H1 (cell line): ENCODE results near the gene AP1M1. TPM values are rescaled to one million over a fixed set of nuclear protein-coding genes. Genes with fewer than 3 reads are reported as not detected.
A peak's percentile ranks its signal among the peaks of the same experiment; 100 is the strongest.

ENCODE experiments used
- ASH2L ChIP-seq: fragments of 200-600, 300-600 bp; sonication (generic); IDR thresholded peaks from one replicate; pipeline ENCODE4 v1.7.1; 2017; ENCODE audit warnings: low read length
- BCL11A ChIP-seq, 2 experiments: IDR thresholded peaks; one replicate each; pipeline ENCODE4 v1.6.1; 2011; ENCODE audit warnings: low read depth in 2 of 2, low read length in 2 of 2, mild to moderate bottlenecking in 2 of 2
- BRCA1 ChIP-seq: IDR thresholded peaks from 2 replicates; pipeline ENCODE4 v1.6.1; 2012; ENCODE audit warnings: low read depth, low read length, improper control_type of control experiment
- CEBPB ChIP-seq: IDR thresholded peaks from 2 replicates; pipeline ENCODE4 v1.6.1; 2012; ENCODE audit warnings: low read depth, low read length
- EGR1 ChIP-seq: IDR thresholded peaks from 2 replicates; pipeline ENCODE4 v1.6.1; 2011; ENCODE audit warnings: low read depth, low read length, borderline replicate concordance
- EP300 ChIP-seq, 2 experiments: IDR thresholded peaks; 1 replicate in 1 of 2; 2 replicates in 1 of 2; pipeline ENCODE4 v1.6.1; 2011 to 2012; ENCODE audit warnings: low read depth in 2 of 2, low read length in 2 of 2, mild to moderate bottlenecking in 2 of 2, borderline replicate concordance in 1 of 2, inconsistent platforms in 1 of 2, moderate library complexity in 1 of 2
- GABPA ChIP-seq: IDR thresholded peaks from 2 replicates; pipeline ENCODE4 v1.6.1; 2011; ENCODE audit warnings: mild to moderate bottlenecking, low read length, moderate library complexity, borderline replicate concordance; ENCODE audit not compliant: insufficient read depth
- JUND ChIP-seq: IDR thresholded peaks from 2 replicates; pipeline ENCODE4 v1.6.1; 2011; ENCODE audit warnings: mild to moderate bottlenecking, improper control_type of control experiment, low read length
- KDM1A ChIP-seq: fragments of 200-600, 300-600 bp; sonication (generic); IDR thresholded peaks from 2 replicates; pipeline ENCODE4 v1.7.1; 2016; ENCODE audit warnings: mild to moderate bottlenecking, low read length, borderline replicate concordance
- KDM4A ChIP-seq: IDR thresholded peaks from one replicate; pipeline ENCODE4 v1.7.1; 2012; ENCODE audit warnings: low read depth, mild to moderate bottlenecking, moderate library complexity, low read length, inconsistent platforms; ENCODE audit not compliant: severe bottlenecking
- MAFK ChIP-seq: IDR thresholded peaks from 2 replicates; pipeline ENCODE4 v1.6.1; 2012; ENCODE audit warnings: low read depth, mild to moderate bottlenecking, improper control_type of control experiment, low read length
- MAX ChIP-seq: IDR thresholded peaks from 2 replicates; pipeline ENCODE4 v1.6.1; 2012; ENCODE audit warnings: inconsistent platforms
- NANOG ChIP-seq: IDR thresholded peaks from 2 replicates; pipeline ENCODE4 v1.6.1; 2011; ENCODE audit warnings: low read length, low read depth, mild to moderate bottlenecking, inconsistent platforms; ENCODE audit not compliant: insufficient read depth, poor library complexity, severe bottlenecking
- PHF8 ChIP-seq: fragments of 200-600 bp; sonication (generic); conservative IDR thresholded peaks from 2 replicates; pipeline ENCODE4 v1.7.1; 2012; ENCODE audit warnings: low read depth, mild to moderate bottlenecking, inconsistent platforms, low read length, moderate library complexity
- POU5F1 ChIP-seq: IDR thresholded peaks from 2 replicates; pipeline ENCODE4 v1.6.1; 2011; ENCODE audit warnings: low read depth, mild to moderate bottlenecking, low read length, moderate library complexity
- RAD21 ChIP-seq, 2 experiments: IDR thresholded peaks in 1 of 2; conservative IDR thresholded peaks in 1 of 2; 2 replicates each; pipeline ENCODE4 v1.6.1; 2011; ENCODE audit warnings: low read depth in 2 of 2, low read length in 2 of 2, improper control_type of control experiment in 1 of 2, inconsistent platforms in 1 of 2, mild to moderate bottlenecking in 1 of 2, moderate library complexity in 1 of 2
- RFX5 ChIP-seq: IDR thresholded peaks from 2 replicates; pipeline ENCODE4 v1.6.1; 2011; ENCODE audit warnings: low read depth, low read length, improper control_type of control experiment, borderline replicate concordance
- RXRA ChIP-seq: IDR thresholded peaks from 2 replicates; pipeline ENCODE4 v1.6.1; 2011; ENCODE audit warnings: low read depth, mild to moderate bottlenecking, low read length, moderate library complexity; ENCODE audit not compliant: insufficient read depth
- SIX5 ChIP-seq: IDR thresholded peaks from 2 replicates; pipeline ENCODE4 v1.6.1; 2011; ENCODE audit warnings: mild to moderate bottlenecking, low read depth, low read length
- SP2 ChIP-seq: IDR thresholded peaks from 2 replicates; pipeline ENCODE4 v1.6.1; 2012; ENCODE audit warnings: mild to moderate bottlenecking, low read length, inconsistent platforms
- SP4 ChIP-seq: IDR thresholded peaks from 2 replicates; pipeline ENCODE4 v1.6.1; 2012; ENCODE audit warnings: low read length, inconsistent platforms
- SRF ChIP-seq: IDR thresholded peaks from 2 replicates; pipeline ENCODE4 v1.6.1; 2011; ENCODE audit warnings: mild to moderate bottlenecking, low read depth, low read length, moderate library complexity
- TAF1 ChIP-seq: IDR thresholded peaks from 2 replicates; pipeline ENCODE4 v1.6.1; 2011; ENCODE audit warnings: mild to moderate bottlenecking, low read depth, low read length
- TBP ChIP-seq: IDR thresholded peaks from 2 replicates; pipeline ENCODE4 v1.6.1; 2011; ENCODE audit warnings: low read depth, low read length, improper control_type of control experiment
- TEAD4 ChIP-seq: IDR thresholded peaks from 2 replicates; pipeline ENCODE4 v1.6.1; 2012; ENCODE audit warnings: low read depth, low read length, inconsistent platforms, mixed read lengths
- polyA plus RNA-seq, 7 experiments: library from polyadenylated mRNA; depleted of rRNA in 3 of 7; stranded (reverse) in 5 of 7; unstranded in 2 of 7; fragments of >200 nt in 5 of 7; fragments of 200-250 nt in 2 of 7; gene quantifications; 1 replicate in 5 of 7; 2 replicates in 1 of 7; 4 replicates in 1 of 7; pipeline versions ENCODE4 v1.2.1 to v1.2.3, GENCODE V29; 2011 to 2013; ENCODE audit warnings: missing spikeins in 2 of 7, mixed read lengths in 2 of 7
- total RNA-seq: library from RNA; stranded (reverse); fragmentation: NEBNext Ultra II Directional; extraction: Animal tissue kit (Norgen Biotek cat#: 25700); gene quantifications from 2 replicates; pipeline ENCODE4 v1.2.1, GENCODE V29; 2021

Gene AP1M1
- total and polyA plus RNA-seq, 2 of the 8 experiments (the other 6 are each of a cell fraction or from before 2014, with no cell fraction given): 30.9 to 37.5 TPM

GRCh38 chr19:16197622-16198369, at the start of gene AP1M1 (continued):
- TF ChIP-seq MAX (no peak), CEBPB (0 out of 2 replicates have a peak, but pooled peaks have one; percentile 14), SP2 (no peak), GABPA (peak; percentile 92), RAD21 (IDR thresholded peaks at IDR 0.05 in 1 of 2, conservative IDR thresholded peaks at IDR 0.05 in 1 of 2; ENCODE audit: low read depth in 2 of 2, low read length in 2 of 2) (no peak), TBP (no peak), POU5F1 (no peak), MAFK (no peak), EP300 (IDR thresholded peaks at IDR 0.05; ENCODE audit: borderline replicate concordance in 1 of 2, low read depth in 2 of 2, low read length in 2 of 2) (no peak), PHF8 (peak; percentile 69), SP4 (no peak), BCL11A (IDR thresholded peaks at IDR 0.05; ENCODE audit: low read depth in 2 of 2, low read length in 2 of 2) (no peak), KDM4A (peak; percentile 94), ASH2L (peak; percentile 79), NANOG (no peak), TEAD4 (no peak), RXRA (no peak), SIX5 (no peak), TAF1 (peak; percentile 55; the same call in 1 of the 2 replicates), SRF (no peak), RFX5 (no peak), JUND (no peak), KDM1A (peak; percentile 74; the same call in 1 of the 2 replicates), BRCA1 (no peak), EGR1 (peak; percentile 76; the same call in 1 of the 2 replicates)
